Measurements from ENCODE around the gene DLX1.

The DLX1 gene

GRCh38 chr2:172073518-172073917, 11.8 kb upstream of the DLX1 start:
- no peak for DNase-seq (ENCODE audit: extremely low spot score)
- ChIA-PET CTCF (interaction anchor here (1.1 to 1.2 kb wide), 2 partner anchors 30 to 367 kb away, joined by 3 to 4 read pairs; partner anchors contain the start of gene DLX2), POLR2A (no interaction called here)
- TF ChIP-seq CTCF (IDR thresholded peaks at IDR 0.05; ENCODE audit: control extremely low read depth, extremely low read depth, low read depth, missing control alignments), result no peak

DNA sequence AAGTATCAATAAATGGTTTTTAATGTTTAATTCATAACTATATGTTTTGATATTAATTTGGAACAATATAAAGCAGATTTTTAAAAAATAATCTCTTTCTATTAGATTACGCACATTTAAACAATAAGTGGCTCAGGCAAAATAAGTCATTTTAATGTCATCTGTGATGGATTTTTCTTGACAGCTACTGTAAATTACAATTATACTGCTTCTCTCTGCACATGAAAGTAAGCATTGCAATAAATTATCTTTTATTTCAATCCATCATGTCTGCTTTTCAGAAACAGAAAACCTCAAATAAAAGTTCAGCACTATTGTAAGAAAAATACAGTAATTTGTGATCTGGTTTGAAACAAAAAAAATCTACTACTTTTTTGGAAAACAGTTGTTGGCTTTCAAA, 11.1 kb upstream of the DLX1 start:
- CTCF ChIA-PET, result no interaction called here
- POLR2A ChIA-PET, result no interaction called here
- no peak for DNase-seq (ENCODE audit: extremely low spot score)
- TF ChIP-seq CTCF (IDR thresholded peaks at IDR 0.05; ENCODE audit: control extremely low read depth, extremely low read depth, low read depth, missing control alignments), result no peak

DNA sequence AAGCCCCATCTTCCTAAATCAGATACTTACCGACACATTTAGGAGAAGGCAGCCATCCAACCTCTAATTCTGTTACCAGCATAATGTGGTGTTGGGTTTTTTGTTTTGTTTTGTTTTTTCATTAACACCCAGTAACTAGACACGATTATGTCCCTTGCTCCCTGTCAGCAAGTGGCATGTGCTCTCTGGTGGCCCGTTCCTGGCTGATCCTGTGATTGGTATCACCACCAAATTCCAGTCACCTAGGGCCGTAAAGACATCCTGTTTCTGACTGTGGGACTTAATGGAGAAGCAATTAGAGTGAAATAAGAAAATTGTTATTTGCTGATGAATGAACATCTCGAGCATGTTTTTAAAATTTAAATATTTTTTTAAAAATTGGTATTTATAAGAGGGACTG, 5.9 kb upstream of the DLX1 start:
- CTCF ChIA-PET, result interaction anchor here (1.0 to 1.7 kb wide), 2 partner anchors 17 to 22 kb away, joined by 3 to 5 read pairs; no protein-coding TSS in a partner anchor

DNA sequence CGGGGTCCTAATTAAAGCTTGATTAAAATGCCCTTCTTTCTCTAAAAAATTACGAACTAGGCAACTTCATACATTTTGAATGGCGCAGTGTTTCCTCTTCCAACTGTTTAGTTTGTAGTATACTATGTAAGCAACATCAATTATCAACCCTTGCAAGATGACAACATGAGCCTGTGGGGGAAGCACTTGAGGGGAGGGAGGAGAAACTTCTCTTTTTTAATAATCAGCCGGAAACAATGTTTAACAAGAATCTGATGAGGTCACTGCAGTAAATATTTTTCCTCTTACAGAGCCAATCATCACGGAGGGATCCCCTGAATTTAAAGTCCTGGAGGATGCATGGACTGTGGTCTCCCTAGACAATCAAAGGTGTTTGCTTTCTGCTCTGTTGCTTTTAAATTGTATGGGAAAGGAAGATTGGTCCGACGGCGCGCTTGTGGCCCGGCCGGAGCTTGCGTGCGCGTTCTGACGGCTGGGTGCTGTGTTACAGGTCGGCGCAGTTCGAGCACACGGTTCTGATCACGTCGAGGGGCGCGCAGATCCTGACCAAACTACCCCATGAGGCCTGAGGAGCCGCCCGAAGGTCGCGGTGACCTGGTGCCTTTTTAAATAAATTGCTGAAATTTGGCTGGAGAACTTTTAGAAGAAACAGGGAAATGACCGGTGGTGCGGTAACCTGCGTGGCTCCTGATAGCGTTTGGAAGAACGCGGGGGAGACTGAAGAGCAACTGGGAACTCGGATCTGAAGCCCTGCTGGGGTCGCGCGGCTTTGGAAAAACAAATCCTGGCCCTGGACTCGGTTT, 5.3 kb upstream of the DLX1 start:
- peak; percentile 15 for DNase-seq (ENCODE audit: extremely low spot score)
- ChIA-PET CTCF (no interaction called here), POLR2A (no interaction called here)
- TF ChIP-seq CTCF (IDR thresholded peaks at IDR 0.05; ENCODE audit: control extremely low read depth, extremely low read depth, low read depth, missing control alignments), result no peak

More for the DNA sequence above, 5.9 kb upstream of the DLX1 start:
- TF ChIP-seq CTCF (IDR thresholded peaks at IDR 0.05; ENCODE audit: control extremely low read depth, extremely low read depth, low read depth, missing control alignments), result no peak
- POLR2A ChIA-PET, result no interaction called here
- DNase-seq (ENCODE audit: extremely low spot score), result no peak

GRCh38 chr2:172080641-172081220, 4.6 kb upstream of the DLX1 start:
- POLR2A ChIA-PET, result no interaction called here
- CTCF ChIA-PET, result interaction anchor here (1.0 to 1.6 kb wide), 3 partner anchors 15 to 22 kb away, joined by 4 to 5 read pairs (median 4); partner anchors contain the start of gene DLX2
- DNase-seq (ENCODE audit: extremely low spot score), result peak; percentile 23
- TF ChIP-seq CTCF (IDR thresholded peaks at IDR 0.05; ENCODE audit: control extremely low read depth, extremely low read depth, low read depth, missing control alignments), result no peak

GRCh38 chr2:172081221-172082022, 3.9 kb upstream of the DLX1 start:
- DNase-seq (ENCODE audit: extremely low spot score), result peak; percentile 27
- ChIA-PET CTCF (interaction anchor here (1.0 to 1.9 kb wide), 6 partner anchors 11 to 25 kb away, joined by 4 to 6 read pairs (median 5); partner anchors contain the start of gene DLX2), POLR2A (no interaction called here)
- TF ChIP-seq CTCF (IDR thresholded peaks at IDR 0.05; ENCODE audit: control extremely low read depth, extremely low read depth, low read depth, missing control alignments), result no peak

Measured in GM10248 (cell line).